Vagina (tissue), 2 donors: ENCODE data around the gene TAOK3. TPM values are rescaled to one million over a fixed set of nuclear protein-coding genes. Genes with fewer than 3 reads are reported as not detected.

Source experiments
- DNase-seq, 2 donors: peaks; one replicate each; pipeline ENCODE4 v3.0.0-alpha.2; 2017; ENCODE audit errors: extremely low spot score in 2 of 2
- H3K27ac ChIP-seq: fragments of 200-600 bp; sonication (generic); one replicate; pipeline ENCODE4 v1.5.1; 2019
- H3K27me3 ChIP-seq: fragments of 200-600 bp; sonication (generic); one replicate; pipeline ENCODE4 v1.5.1; 2019
- H3K36me3 ChIP-seq, 2 donors: fragments of 200-600 bp; sonication (generic); one replicate each; pipeline ENCODE4 v1.5.1; 2017 to 2019
- H3K4me1 ChIP-seq: fragments of 200-600 bp; sonication (generic); one replicate; pipeline ENCODE4 v1.5.1; 2019
- H3K4me3 ChIP-seq, 2 donors: fragments of 200-600 bp; sonication (generic); 1 replicate in 1 of 2; 2 replicates in 1 of 2; pipeline ENCODE4 v1.5.1; 2016 to 2019
- H3K9me3 ChIP-seq: fragments of 200-600 bp; sonication (generic); one replicate; pipeline ENCODE4 v1.5.1; 2019
- POLR2A ChIP-seq, 2 donors: fragments of 450-650 bp; IDR thresholded peaks; one replicate each; pipeline ENCODE4 v1.6.1; 2017; ENCODE audit warnings: antibody characterized with exemption in 2 of 2, mild to moderate bottlenecking in 2 of 2, moderate library complexity in 2 of 2
- POLR2AphosphoS5 ChIP-seq, 2 donors: sonication (generic); formaldehyde crosslinking; IDR thresholded peaks; one replicate each; pipeline ENCODE4 v1.9.0; 2017; ENCODE audit warnings: antibody characterized with exemption in 2 of 2, mild to moderate bottlenecking in 2 of 2, low read depth in 1 of 2; ENCODE audit not compliant: insufficient read depth in 1 of 2
- intact Hi-C: fragments of 100-400 bp; cut with DNase I; formaldehyde crosslinking; loops from one replicate; pipeline ENCODE4 v1.15.1; 2023
- total RNA-seq: library from RNA; depleted of rRNA; stranded (reverse); fragments of >200 nt; gene quantifications from one replicate; pipeline ENCODE4 v1.2.3, GENCODE V29; 2016
- TF ChIP-seq, protein P1 (sequence below), 3 experiments: fragments of 450-650 bp in 2 of 3; fragments of 200-600 bp in 1 of 3; sonication (generic) in 1 of 3; IDR thresholded peaks; one replicate each; pipeline ENCODE4 v1.5.1; 2017 to 2019; ENCODE audit warnings: antibody characterized with exemption in 3 of 3, mild to moderate bottlenecking in 2 of 3, moderate library complexity in 2 of 3

TAOK3 gene
- 41.0 TPM for total RNA-seq

DNA sequence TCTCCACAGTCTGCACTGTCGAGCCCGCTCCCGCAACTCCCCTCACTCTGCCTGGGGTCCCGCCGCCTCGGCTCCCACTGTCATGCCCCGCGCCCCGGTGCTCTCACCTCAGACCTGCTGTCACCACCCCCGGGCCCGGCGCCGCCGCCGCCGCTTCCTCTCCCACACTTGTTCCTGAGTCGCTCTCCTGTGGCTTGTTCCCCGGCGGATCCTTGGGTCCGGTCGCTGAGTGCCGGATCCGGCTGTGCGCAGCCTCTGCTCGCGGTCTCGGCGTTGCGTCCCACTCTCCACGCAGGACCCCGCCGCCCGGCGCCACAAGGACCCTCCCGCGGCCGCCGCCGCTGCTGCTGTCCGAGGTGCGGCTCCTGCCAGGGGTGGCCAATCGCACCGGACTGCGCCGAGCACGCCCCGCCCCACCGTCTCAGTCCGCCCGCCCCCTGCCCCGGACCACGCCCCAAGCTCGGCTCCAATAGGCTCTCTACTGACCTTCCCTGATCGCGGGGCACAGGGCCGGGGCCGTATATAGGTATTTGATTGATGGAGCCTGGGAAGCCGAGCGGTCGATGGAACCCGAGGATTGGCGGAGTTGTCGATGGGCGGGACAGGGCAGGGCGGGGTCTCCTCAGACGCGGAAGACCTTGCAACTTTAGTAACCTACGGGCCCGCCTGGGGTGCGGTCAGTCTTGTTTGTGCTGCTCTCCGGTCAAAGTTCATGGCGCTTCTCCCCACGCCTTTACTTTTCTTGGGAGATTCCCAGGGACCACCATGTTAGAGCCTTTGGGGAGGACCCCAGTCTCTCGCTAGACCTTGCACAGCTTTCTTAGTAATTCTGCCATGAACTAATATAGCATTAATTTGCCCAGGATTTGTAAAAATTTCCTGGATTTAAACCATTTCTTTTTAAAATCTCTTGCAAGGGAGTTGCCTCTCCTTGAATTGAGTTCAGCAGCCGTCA is at the start of gene TAOK3:
Gene TAOK3, minus strand, starts transcription at position 367 of the 955 bp plus-strand sequence. CDS start 117,340 bp downstream, outside the sequence.
- Histone ChIP-seq H3K36me3 (no peaks in the 10 kb centered on the region), H3K27ac (peak within 1 kb of the TSS; percentile 84), H3K27me3 (no peaks in the 10 kb centered on the region), H3K9me3 (no peaks in the 10 kb centered on the region), H3K4me3 (peak within 1 kb of the TSS; percentile 68 to 83), H3K4me1 (peaks cover 55% of the 10 kb centered on the region)
- TF ChIP-seq POLR2A (IDR thresholded peaks at IDR 0.05) = peak in 1 of 2 donors; percentile 95
- peak; percentile 93 to 94 for TF ChIP-seq POLR2AphosphoS5 (IDR thresholded peaks at IDR 0.05; ENCODE audit: insufficient read depth in 1 of 2, low read depth in 1 of 2)
- TF ChIP-seq, protein P1, sequence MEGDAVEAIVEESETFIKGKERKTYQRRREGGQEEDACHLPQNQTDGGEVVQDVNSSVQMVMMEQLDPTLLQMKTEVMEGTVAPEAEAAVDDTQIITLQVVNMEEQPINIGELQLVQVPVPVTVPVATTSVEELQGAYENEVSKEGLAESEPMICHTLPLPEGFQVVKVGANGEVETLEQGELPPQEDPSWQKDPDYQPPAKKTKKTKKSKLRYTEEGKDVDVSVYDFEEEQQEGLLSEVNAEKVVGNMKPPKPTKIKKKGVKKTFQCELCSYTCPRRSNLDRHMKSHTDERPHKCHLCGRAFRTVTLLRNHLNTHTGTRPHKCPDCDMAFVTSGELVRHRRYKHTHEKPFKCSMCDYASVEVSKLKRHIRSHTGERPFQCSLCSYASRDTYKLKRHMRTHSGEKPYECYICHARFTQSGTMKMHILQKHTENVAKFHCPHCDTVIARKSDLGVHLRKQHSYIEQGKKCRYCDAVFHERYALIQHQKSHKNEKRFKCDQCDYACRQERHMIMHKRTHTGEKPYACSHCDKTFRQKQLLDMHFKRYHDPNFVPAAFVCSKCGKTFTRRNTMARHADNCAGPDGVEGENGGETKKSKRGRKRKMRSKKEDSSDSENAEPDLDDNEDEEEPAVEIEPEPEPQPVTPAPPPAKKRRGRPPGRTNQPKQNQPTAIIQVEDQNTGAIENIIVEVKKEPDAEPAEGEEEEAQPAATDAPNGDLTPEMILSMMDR (IDR thresholded peaks at IDR 0.05) = no peak
- intact Hi-C loops = loop anchor here (5.0 kb wide), 1 partner anchor 311 kb away; the partner anchor contains the start of gene WSB2
- DNase-seq = peak; percentile 99

- no peaks in the 10 kb centered on the region for H3K4me1 ChIP-seq
- H3K27me3 ChIP-seq = no peaks in the 10 kb centered on the region
- TF ChIP-seq, protein P1 (IDR thresholded peaks at IDR 0.05) = no peak
- no peak for TF ChIP-seq POLR2AphosphoS5 (IDR thresholded peaks at IDR 0.05; ENCODE audit: insufficient read depth in 1 of 2, low read depth in 1 of 2)
- no peak for TF ChIP-seq POLR2A (IDR thresholded peaks at IDR 0.05)
- no peaks in the 10 kb centered on the region for H3K9me3 ChIP-seq
- no peak overlapping the region for H3K4me3 ChIP-seq
- intact Hi-C loops = no loop called here
- no peak for DNase-seq
- H3K27ac ChIP-seq = no peak overlapping the region
- H3K36me3 ChIP-seq = peaks cover 0 to 11% of the 10 kb centered on the region in 2 donors
These were observed 48.0 kb upstream of the TAOK3 start for GRCh38 chr12:118420673-118421072.

GRCh38 chr12:118418385-118419057 is 45.8 kb upstream of the TAOK3 start:
- Histone ChIP-seq H3K4me1 (no peaks in the 10 kb centered on the region), H3K27me3 (no peaks in the 10 kb centered on the region), H3K36me3 (peaks cover 0 to 31% of the 10 kb centered on the region in 2 donors), H3K9me3 (no peaks in the 10 kb centered on the region), H3K27ac (no peak overlapping the region), H3K4me3 (no peak overlapping the region)
- TF ChIP-seq, protein P1 (IDR thresholded peaks at IDR 0.05) = no peak
- TF ChIP-seq POLR2A (IDR thresholded peaks at IDR 0.05) = no peak
- intact Hi-C loops = no loop called here
- DNase-seq = no peak

GRCh38 chr12:118417942-118418341 is 45.2 kb upstream of the TAOK3 start:
- H3K4me3 ChIP-seq = no peak overlapping the region
- H3K36me3 ChIP-seq = peaks cover 0 to 37% of the 10 kb centered on the region in 2 donors
- no peaks in the 10 kb centered on the region for H3K9me3 ChIP-seq
- no peak overlapping the region for H3K27ac ChIP-seq
- TF ChIP-seq, protein P1 (IDR thresholded peaks at IDR 0.05) = no peak
- no peak for TF ChIP-seq POLR2AphosphoS5 (IDR thresholded peaks at IDR 0.05; ENCODE audit: insufficient read depth in 1 of 2, low read depth in 1 of 2)
- no peak for TF ChIP-seq POLR2A (IDR thresholded peaks at IDR 0.05)
- intact Hi-C loops = no loop called here
- H3K4me1 ChIP-seq = no peaks in the 10 kb centered on the region
- no peak for DNase-seq
- H3K27me3 ChIP-seq = no peaks in the 10 kb centered on the region
